ENCODE data around the gene RHEBL1.

Gene RHEBL1

DNA sequence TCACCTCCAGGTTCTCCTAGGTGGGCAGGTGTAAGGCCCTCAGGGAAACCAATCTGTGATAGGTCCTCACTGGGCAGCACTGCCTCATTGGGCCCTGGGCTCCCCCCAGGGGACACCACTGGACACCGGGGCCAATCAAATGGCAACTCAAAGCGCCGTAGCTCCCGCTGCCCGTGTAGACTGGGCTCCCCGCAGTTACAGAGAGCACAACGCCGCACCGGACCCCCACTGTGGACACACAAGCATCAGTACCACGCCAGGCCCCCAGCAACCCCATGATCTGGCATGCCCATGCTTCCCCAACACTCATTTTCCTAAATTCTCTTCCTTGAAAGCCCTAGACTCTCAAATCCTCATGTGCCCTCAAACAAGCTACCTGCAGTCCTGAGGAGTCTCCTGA is 15.3 kb downstream of the RHEBL1 start:
- DNase-seq (ENCODE audit: low read depth) = no peak

DNA sequence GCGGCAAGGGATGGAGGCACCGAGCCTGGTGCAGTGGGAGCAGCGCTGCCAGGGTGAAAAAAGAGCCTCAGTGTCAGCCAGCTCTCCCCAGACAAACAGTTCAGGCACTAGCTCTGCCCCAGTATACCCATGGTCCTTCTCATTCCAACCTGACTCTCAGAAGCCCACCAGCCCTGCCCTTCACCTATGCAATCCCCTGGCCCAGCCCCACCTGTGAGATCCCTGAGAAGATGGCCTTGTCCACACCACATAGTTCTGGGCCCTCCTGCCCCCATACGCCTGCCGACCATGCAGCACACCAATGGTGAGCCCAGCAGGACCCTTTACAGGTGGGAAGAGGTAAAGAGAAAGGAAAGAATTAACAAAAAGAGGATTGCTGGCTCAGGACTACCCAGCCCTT is 15.7 kb downstream of the RHEBL1 start:
- no peak for DNase-seq (ENCODE audit: low read depth)

GRCh38 chr12:49052451-49053208 is 17.1 kb downstream of the RHEBL1 start:
- DNase-seq (ENCODE audit: low read depth) = no peak

- no peak for DNase-seq (ENCODE audit: low read depth)
Observed at GRCh38 chr12:49051777-49052438, 17.9 kb downstream of the RHEBL1 start.

- DNase-seq (ENCODE audit: low read depth) = no peak
Observed at GRCh38 chr12:49051373-49051764, 18.4 kb downstream of the RHEBL1 start.

DNA sequence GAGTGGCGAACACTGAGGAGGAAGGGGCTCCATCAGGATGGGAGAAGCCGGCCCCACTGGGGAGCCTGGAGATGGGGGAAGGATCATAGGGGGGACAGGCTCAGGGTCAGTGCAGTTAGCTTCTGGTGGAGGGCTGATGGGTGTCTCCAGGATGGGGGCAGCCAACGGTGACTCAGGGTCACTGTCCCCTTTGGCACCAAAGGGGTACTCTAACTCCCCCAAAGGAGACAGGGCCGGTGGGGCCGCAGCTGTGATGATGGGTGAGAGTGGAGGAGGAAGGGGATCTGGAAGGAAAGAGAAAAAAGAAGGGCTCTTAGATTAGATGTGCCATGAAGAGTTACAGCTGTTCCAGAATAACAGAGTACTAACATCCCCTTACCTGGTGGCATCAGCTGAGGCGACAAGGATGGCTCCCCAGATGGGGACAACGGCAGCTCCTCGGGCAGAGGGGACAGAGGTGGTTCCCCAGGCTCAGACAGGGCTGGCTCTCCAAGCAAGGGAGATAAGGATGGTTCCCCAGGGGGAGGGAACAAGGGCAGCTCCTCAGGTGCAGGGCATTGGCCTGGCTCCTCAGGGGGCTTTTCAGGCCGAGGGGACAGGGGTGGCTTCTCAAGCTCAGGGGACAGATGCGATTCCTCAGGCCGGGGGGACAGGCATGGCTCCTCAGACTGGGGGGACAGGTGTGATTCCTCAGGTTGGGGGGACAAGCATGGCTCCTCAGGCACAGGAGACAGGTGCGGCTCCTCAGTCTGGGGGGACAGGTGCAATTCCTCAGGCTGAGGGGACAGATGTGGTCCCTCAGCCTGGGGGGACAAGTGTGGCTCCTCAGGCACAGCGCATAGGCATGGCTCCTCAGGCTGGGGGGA is 19.0 kb downstream of the RHEBL1 start:
- no peak for DNase-seq (ENCODE audit: low read depth)

- DNase-seq (ENCODE audit: low read depth) = no peak
Observed at GRCh38 chr12:49049566-49050224, 20.1 kb downstream of the RHEBL1 start.

DNA sequence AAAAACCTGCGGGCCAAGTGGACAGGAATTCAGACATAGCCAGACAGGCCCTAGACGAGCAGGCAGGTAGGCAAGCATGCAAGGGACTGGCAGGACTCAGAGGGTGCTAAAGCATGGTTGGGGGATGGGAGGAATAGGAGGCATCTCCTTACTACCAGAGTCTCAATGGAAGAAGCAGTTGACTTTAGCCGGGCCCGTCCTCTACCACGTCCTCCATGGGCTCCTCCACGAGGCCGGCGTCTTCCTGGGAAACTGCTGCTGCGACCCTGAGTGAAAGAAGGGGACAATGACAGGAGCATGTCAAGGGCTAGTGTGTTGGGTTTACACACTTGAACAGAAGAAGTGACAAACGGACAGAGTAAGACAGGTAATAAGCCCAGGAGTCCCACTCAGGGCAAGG is 20.8 kb downstream of the RHEBL1 start:
- no peak for DNase-seq (ENCODE audit: low read depth)

GRCh38 chr12:49046129-49046895 is 23.5 kb downstream of the RHEBL1 start:
- no peak for DNase-seq (ENCODE audit: low read depth)

DNA sequence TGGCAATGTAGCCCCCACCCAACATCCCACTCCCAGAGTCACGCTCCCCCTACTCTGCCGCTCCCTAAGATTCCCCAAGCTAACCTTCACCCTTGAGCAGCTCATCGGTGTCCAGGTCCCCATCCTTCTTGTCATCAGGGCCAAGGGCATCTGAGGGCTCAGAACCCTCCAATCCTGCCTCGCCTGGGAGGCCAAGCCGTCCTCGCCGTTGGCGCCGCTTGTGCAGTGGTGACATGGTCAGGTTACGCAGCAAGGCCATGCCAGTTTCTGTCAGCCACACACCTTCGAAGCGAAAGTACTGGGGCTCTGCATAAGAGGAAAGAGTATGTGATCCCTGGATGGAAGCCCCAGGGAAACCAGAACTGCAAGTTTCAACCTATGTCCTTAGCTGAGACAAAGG is 25.1 kb downstream of the RHEBL1 start:
- no peak for DNase-seq (ENCODE audit: low read depth)

- DNase-seq (ENCODE audit: low read depth) = peak; percentile 68
Observed at GRCh38 chr12:49043856-49044258, 25.9 kb downstream of the RHEBL1 start.

GRCh38 chr12:49043241-49043640 is 26.5 kb downstream of the RHEBL1 start:
- DNase-seq (ENCODE audit: low read depth) = no peak

DNA sequence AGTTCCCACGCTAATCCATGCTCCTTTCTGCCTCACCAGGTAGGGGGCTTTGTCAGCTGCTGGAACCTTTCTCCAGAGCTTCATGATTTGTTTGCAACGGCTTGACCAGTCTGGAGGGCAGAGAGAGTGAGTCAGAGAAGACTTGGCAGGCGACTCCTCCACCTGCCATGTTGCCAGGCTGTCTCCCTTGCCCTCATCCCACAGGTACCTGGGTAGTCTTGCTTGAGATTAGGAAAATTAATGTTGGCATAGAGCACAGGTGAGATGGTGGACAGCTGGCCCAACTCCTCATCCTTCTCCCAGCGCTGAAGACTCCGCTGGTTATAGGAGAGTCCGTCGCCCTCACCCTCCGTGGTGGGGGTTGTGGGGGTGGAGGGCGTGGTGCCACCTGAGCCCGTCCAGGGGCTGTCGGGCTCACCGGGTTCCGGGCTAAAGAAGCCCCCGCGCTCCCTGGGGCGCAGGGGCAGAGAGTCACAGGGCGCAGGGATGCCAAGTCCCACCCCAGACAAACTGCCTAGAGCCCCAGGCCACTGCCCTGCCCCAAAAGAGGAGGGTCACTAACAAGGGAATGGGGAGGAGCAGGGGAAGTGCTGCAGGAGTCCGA is 27.8 kb downstream of the RHEBL1 start:
- DNase-seq (ENCODE audit: low read depth) = no peak

DNA sequence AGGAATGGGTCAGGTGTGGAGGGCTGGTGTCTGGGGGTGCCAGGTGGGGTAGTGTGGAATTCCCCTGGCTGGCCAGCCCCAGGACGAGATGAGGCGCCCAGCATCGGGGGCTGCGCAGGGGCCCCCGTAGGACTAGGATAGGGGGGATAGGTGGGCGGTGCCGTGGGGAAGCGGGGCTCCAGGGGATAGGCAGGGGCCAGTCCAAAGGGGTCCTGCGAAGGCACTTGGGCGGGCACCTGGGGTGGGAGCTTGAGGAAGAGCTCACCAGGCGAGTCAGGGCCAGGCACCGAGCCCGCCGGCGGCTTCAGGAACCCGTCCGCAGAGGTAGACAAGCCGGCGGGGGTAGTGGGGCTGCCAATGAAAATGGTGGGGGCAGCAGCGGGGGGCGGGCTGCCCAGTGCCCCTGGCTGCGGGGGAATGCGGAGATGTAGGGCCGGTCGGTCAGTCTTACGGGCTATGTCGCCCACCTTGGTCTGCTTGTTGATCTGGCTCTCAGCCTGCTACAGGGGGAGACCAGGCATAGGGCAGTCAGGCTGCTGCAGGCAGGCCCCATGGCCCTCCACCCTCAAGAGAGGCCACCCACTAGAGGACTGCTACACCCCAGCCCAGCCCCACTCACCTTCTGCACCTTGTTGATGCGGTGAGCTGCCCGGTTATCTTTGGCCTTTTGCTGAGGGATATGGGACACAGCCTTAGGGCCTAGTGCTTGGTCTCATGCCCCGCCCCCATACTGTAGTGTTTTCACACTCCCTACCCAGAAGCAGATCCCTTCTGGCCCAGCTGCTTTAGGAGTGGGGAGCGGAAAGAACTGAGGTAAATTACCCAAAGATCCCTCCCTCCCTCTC is 28.5 kb downstream of the RHEBL1 start:
- DNase-seq (ENCODE audit: low read depth) = no peak

- DNase-seq (ENCODE audit: low read depth) = no peak
Observed at GRCh38 chr12:49040364-49040855, 29.4 kb downstream of the RHEBL1 start.

DNA sequence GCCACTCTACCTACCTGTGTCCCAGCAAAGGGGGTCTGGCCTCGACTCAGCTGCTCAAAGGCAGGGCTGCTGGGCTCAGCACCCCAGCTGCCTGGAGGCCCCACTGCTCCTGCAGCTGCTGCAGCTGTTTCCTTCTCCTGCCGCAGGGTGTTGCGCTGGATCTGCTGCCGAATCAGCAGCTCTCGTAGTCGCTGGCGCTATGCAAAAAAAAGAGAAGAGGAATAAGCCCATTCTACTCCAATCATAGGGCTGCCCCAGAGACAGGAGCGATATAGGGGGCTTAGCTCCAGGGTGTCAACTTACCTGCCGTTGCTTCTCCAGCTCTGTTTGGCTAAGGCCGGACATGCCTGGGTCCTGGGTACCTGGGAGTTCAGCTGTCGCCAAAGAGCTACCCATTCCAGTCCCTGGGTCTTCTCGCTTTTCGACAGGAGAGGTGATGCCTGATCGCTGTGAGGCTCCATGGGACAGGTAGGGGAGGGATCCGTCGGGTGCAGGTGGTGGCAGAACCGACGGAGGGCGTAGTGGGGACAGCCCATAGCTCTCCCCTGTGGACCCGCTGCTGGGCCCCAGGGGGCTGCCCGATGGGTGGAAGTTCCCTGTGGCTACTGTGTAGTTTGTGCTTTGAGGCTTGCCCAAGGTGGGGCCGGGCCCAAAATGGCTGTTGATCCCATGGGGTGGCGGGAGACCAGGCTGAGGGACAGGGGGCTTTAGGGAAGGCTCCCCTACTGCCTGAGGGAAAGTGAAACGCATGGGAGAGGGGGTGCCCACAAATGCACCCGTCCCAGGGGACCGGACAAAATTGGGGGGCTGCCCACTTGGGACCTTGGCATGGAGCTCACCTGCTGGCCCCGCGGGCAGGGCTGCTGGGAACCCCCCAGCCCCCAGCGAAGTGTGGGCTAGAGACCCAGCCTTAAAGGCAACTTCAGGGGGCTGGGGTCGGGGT is 30.1 kb downstream of the RHEBL1 start:
- no peak for DNase-seq (ENCODE audit: low read depth)

GRCh38 chr12:49038291-49038955 is 31.4 kb downstream of the RHEBL1 start:
- no peak for DNase-seq (ENCODE audit: low read depth)

DNA sequence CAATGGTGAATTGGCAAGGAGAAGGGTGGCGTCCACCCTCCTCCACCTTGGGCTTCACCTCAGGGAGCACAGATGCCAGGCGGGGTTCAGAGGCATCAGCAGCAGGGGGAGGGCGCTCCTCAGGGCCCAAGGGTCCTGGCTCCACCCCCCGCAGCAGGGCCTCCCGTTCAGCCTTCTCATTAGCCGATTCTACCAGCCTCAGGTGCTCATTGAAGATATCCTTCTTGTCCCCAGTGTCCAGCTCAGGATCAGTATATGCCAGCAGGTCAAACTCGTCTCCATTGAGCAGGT is 31.9 kb downstream of the RHEBL1 start:
- DNase-seq (ENCODE audit: low read depth) = no peak
